Thyroid gland (tissue), 4 donors: Measurements from ENCODE around the gene ANO6.

Experiments used
- POLR2A ChIP-seq, 2 donors: fragments of 450-650 bp; IDR thresholded peaks; one replicate each; pipeline ENCODE4 v1.6.1; 2017; ENCODE audit warnings: antibody characterized with exemption in 2 of 2, mild to moderate bottlenecking in 2 of 2, moderate library complexity in 1 of 2
- TF ChIP-seq, protein P1 (sequence below), 6 experiments: fragments of 200-600 bp in 3 of 6; fragments of 450-650 bp in 3 of 6; sonication (generic) in 3 of 6; IDR thresholded peaks; one replicate each; pipeline ENCODE4 v1.5.1; 2016 to 2019; ENCODE audit warnings: antibody characterized with exemption in 6 of 6, mild to moderate bottlenecking in 2 of 6, inconsistent platforms in 1 of 6, moderate library complexity in 1 of 6

DNA sequence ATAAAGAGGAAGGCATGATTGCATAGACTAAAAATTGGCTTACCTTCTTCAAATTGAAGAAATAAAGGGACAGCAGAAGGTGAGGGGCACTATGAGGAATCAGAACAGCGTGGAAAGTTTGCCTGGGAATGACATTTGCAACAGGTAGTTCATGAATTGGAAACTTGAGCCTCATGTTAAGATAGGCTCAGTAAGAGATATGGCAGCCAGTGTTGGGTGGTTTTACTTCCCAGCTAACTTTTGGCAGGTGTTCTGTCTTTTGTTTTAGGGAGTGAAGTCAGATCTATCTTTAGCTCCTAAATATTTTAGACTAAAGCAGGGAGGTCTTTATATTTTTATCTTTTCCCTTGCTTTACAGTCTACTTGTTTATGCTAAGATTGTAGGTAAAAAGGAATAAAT, 122.4 kb downstream of the ANO6 start:
- TF ChIP-seq, protein P1, sequence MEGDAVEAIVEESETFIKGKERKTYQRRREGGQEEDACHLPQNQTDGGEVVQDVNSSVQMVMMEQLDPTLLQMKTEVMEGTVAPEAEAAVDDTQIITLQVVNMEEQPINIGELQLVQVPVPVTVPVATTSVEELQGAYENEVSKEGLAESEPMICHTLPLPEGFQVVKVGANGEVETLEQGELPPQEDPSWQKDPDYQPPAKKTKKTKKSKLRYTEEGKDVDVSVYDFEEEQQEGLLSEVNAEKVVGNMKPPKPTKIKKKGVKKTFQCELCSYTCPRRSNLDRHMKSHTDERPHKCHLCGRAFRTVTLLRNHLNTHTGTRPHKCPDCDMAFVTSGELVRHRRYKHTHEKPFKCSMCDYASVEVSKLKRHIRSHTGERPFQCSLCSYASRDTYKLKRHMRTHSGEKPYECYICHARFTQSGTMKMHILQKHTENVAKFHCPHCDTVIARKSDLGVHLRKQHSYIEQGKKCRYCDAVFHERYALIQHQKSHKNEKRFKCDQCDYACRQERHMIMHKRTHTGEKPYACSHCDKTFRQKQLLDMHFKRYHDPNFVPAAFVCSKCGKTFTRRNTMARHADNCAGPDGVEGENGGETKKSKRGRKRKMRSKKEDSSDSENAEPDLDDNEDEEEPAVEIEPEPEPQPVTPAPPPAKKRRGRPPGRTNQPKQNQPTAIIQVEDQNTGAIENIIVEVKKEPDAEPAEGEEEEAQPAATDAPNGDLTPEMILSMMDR (IDR thresholded peaks at IDR 0.05): no peak
- no peak for TF ChIP-seq POLR2A (IDR thresholded peaks at IDR 0.05)
